Measurements from ENCODE around the gene HDGFL3. TPM values are rescaled to one million over a fixed set of nuclear protein-coding genes. Genes with fewer than 3 reads are reported as not detected.
A peak's percentile ranks its signal among the peaks of the same experiment; 100 is the strongest.

The HDGFL3 gene
- total and polyA plus RNA-seq, 2 experiments from 2014 or later: 31.3 to 50.6 TPM

DNA sequence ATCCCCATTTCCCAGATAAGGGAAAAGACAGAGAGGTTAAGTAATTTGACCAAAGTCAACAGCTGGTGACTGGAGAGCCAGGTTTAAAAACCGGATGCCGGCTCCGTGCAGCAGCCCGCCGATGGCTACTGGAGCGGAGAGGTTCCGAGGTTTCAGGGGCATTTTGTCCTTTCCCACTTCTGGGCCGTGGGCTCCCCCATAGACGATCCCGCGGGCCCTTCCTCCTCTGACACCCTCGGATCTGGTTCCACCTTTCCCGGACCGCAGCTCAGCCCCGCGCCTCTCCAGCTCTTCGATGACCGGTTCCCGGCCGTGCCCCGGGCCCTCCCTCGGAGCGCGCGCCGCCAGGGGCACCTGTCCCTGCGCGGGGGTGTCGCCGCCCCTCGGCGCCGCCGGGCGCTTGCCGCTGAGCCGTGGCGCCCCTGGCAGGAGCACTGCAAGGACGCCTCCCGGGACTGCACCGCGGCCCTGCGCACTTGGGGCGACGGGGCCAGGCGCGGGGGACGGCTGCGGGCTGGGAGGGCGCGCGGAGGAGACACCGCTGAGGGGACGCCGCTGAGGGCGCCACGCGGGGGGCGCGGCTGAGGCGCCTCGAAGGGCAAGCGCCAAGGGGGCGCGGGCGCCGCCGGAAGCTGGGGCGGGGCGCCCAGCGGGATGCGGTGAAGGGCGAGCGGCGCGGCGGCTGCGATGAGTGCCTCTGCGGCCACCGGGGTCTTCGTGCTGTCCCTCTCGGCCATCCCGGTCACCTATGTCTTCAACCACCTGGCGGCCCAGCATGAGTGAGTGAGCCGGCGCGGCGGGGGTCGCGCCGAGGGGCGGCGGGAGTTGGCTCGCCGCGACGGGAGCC is 100.4 kb downstream of the HDGFL3 start, which contains the start of gene TM6SF1:
TSS of gene TM6SF1 (plus strand) at position 652 of the 847 bp plus-strand sequence. CDS start at position 688, 36 bp downstream.
- H3K4me2 ChIP-seq: peak within 1 kb of the TSS; percentile 92
- H3K79me2 ChIP-seq: no peaks in the 10 kb centered on the region
- TF ChIP-seq, protein P1, sequence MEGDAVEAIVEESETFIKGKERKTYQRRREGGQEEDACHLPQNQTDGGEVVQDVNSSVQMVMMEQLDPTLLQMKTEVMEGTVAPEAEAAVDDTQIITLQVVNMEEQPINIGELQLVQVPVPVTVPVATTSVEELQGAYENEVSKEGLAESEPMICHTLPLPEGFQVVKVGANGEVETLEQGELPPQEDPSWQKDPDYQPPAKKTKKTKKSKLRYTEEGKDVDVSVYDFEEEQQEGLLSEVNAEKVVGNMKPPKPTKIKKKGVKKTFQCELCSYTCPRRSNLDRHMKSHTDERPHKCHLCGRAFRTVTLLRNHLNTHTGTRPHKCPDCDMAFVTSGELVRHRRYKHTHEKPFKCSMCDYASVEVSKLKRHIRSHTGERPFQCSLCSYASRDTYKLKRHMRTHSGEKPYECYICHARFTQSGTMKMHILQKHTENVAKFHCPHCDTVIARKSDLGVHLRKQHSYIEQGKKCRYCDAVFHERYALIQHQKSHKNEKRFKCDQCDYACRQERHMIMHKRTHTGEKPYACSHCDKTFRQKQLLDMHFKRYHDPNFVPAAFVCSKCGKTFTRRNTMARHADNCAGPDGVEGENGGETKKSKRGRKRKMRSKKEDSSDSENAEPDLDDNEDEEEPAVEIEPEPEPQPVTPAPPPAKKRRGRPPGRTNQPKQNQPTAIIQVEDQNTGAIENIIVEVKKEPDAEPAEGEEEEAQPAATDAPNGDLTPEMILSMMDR (IDR thresholded peaks at IDR 0.05; ENCODE audit: poor library complexity): no peak
- peak; percentile 67 for TF ChIP-seq EZH2 (IDR thresholded peaks at IDR 0.05; ENCODE audit: borderline replicate concordance)
- H3K9me3 ChIP-seq (ENCODE audit: low read depth): no peaks in the 10 kb centered on the region
- no peaks in the 10 kb centered on the region for H3K4me1 ChIP-seq (ENCODE audit: insufficient read depth)
- peak within 1 kb of the TSS; percentile 71 for H2AFZ ChIP-seq
- H3K27ac ChIP-seq: no peak within 1 kb of the TSS
- no peaks in the 10 kb centered on the region for H3K36me3 ChIP-seq (replicated peaks; ENCODE audit: insufficient read depth, low read depth)
- DNase-seq (ENCODE audit: low spot score): peak; percentile 26
- no peaks in the 10 kb centered on the region for H4K20me1 ChIP-seq (ENCODE audit: insufficient read depth, poor library complexity, severe bottlenecking)
- H3K4me3 ChIP-seq: peak within 1 kb of the TSS; percentile 49
- WGBS (ENCODE audit: low lambda C conversion rate, missing lambda C conversion rate): 1% methylated on average over 81 of the region's 97 CpGs
- H3K27me3 ChIP-seq: peaks cover 62% of the 10 kb centered on the region
- no peaks in the 10 kb centered on the region for H3K9me2 ChIP-seq (replicated peaks; ENCODE audit: insufficient read depth)

- Histone ChIP-seq H3K79me2 (no peaks in the 10 kb centered on the region), H2AFZ (no peak overlapping the region), H3K36me3 (replicated peaks; ENCODE audit: insufficient read depth, low read depth) (no peaks in the 10 kb centered on the region), H3K27me3 (peaks cover 74% of the 10 kb centered on the region), H3K9me3 (ENCODE audit: low read depth) (no peaks in the 10 kb centered on the region), H3K9me2 (replicated peaks; ENCODE audit: insufficient read depth) (no peaks in the 10 kb centered on the region), H4K20me1 (ENCODE audit: insufficient read depth, poor library complexity, severe bottlenecking) (no peaks in the 10 kb centered on the region), H3K27ac (no peak overlapping the region), H3K4me1 (ENCODE audit: insufficient read depth) (no peaks in the 10 kb centered on the region), H3K4me3 (no peak overlapping the region), H3K4me2 (no peak overlapping the region)
- 100% methylated on average over 1 of the region's 1 CpG for WGBS (ENCODE audit: low lambda C conversion rate, missing lambda C conversion rate)
- TF ChIP-seq EZH2phosphoT487 (IDR thresholded peaks at IDR 0.05; ENCODE audit: low read depth, severe bottlenecking, unreplicated experiment): no peak
- TF ChIP-seq, protein P1 (IDR thresholded peaks at IDR 0.05; ENCODE audit: poor library complexity): no peak
- TF ChIP-seq EZH2 (IDR thresholded peaks at IDR 0.05; ENCODE audit: borderline replicate concordance): no peak
- no peak for DNase-seq (ENCODE audit: low spot score)
Measured at GRCh38 chr15:83105440-83105839, 102.2 kb downstream of the HDGFL3 start.

GRCh38 chr15:83104141-83104540 is 103.5 kb downstream of the HDGFL3 start:
- Histone ChIP-seq H4K20me1 (ENCODE audit: insufficient read depth, poor library complexity, severe bottlenecking) (no peaks in the 10 kb centered on the region), H3K4me1 (ENCODE audit: insufficient read depth) (no peaks in the 10 kb centered on the region), H3K4me2 (no peak overlapping the region), H3K9me3 (ENCODE audit: low read depth) (no peaks in the 10 kb centered on the region), H3K9me2 (replicated peaks; ENCODE audit: insufficient read depth) (no peaks in the 10 kb centered on the region), H3K4me3 (no peak overlapping the region), H3K36me3 (replicated peaks; ENCODE audit: insufficient read depth, low read depth) (no peaks in the 10 kb centered on the region), H3K79me2 (no peaks in the 10 kb centered on the region), H2AFZ (no peak overlapping the region), H3K27me3 (peaks cover 67% of the 10 kb centered on the region), H3K27ac (no peak overlapping the region)
- DNase-seq (ENCODE audit: low spot score): no peak
- 84% methylated on average over 4 of the region's 4 CpGs for WGBS (ENCODE audit: low lambda C conversion rate, missing lambda C conversion rate)
- TF ChIP-seq EZH2 (IDR thresholded peaks at IDR 0.05; ENCODE audit: borderline replicate concordance): no peak
- no peak for TF ChIP-seq EZH2phosphoT487 (IDR thresholded peaks at IDR 0.05; ENCODE audit: low read depth, severe bottlenecking, unreplicated experiment)
- TF ChIP-seq, protein P1 (IDR thresholded peaks at IDR 0.05; ENCODE audit: poor library complexity): no peak

Measured in hepatocyte (in vitro differentiated cells).